ENCODE data around the gene ENTHD1. TPM values are rescaled to one million over a fixed set of nuclear protein-coding genes. Genes with fewer than 3 reads are reported as not detected.

The ENTHD1 gene
- total and polyA plus RNA-seq, 2 of the 4 experiments (the other 2 are of a cell fraction) = not detected

DNA sequence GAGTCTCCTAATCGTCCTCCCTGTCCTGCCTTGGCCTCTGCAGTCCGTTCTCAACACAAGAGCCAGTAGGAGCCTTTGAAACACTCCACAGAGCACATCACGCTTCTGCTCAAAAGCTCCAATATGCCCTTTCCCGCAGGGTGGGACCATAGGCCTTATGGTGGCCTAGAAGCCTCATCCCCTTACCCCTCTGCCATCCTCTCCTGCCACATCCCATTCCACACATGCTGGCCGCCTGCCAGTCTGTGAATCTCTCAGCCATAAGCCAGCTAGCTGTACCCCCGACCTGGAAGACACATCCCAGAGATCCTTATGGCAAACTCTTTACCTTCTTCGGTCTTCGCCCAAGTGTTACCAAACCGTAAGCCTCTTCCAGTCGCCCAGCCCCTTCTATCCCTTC, 157.8 kb downstream of the ENTHD1 start:
- H3K23ac ChIP-seq (ENCODE audit: low read depth, low read length) = no peak overlapping the region
- BruUV-seq (replicated peaks) = no TSS peak
- no peak overlapping the region for H2BK5ac ChIP-seq (ENCODE audit: low read depth, low read length, poor library complexity, severe bottlenecking)
- ATAC-seq (ENCODE audit: low read depth) (no peak), DNase-seq (no peak)
- peaks cover 3% of the 10 kb centered on the region; the same call in 1 of the 2 replicates for H3K9me1 ChIP-seq (ENCODE audit: insufficient read depth, low read length)
- intact Hi-C loops (cut with micrococcal nuclease) = no loop called here
- no peak overlapping the region for H3K27ac ChIP-seq (ENCODE audit: insufficient read depth, low read length)
- ChIA-PET CTCF (no interaction called here), POLR2A (ENCODE audit: unreplicated experiment) (no interaction called here)
- H3K4me1 ChIP-seq (ENCODE audit: control insufficient read depth, insufficient read depth, low read length) = no peaks in the 10 kb centered on the region; the same call in 1 of the 2 replicates
- TF ChIP-seq MXI1 (IDR thresholded peaks at IDR 0.05; ENCODE audit: borderline replicate concordance, low read depth, low read length) = no peak
- no peak for TF ChIP-seq MAZ (IDR thresholded peaks at IDR 0.05; ENCODE audit: borderline replicate concordance, low read depth, low read length)
- TF ChIP-seq NFE2L2 (IDR thresholded peaks at IDR 0.05; ENCODE audit: low read depth, low read length) = no peak
- no peak overlapping the region for H3K14ac ChIP-seq (replicated peaks; ENCODE audit: low read depth, low read length)
- no peak overlapping the region for H3K56ac ChIP-seq (ENCODE audit: extremely low read depth, insufficient read depth, low read length)
- no peak overlapping the region for H3K18ac ChIP-seq (ENCODE audit: low read depth, low read length)
- H3K4me2 ChIP-seq (ENCODE audit: low read depth, low read length) = no peak overlapping the region
- H4K5ac ChIP-seq (ENCODE audit: low read depth, low read length) = no peak overlapping the region
- no peak overlapping the region for H2BK120ac ChIP-seq (ENCODE audit: low read depth, low read length)
- no peaks in the 10 kb centered on the region for H4K20me1 ChIP-seq (ENCODE audit: insufficient read depth, low read length)
- dilution Hi-C loops (cut with HindIII; ENCODE audit: low sequenced_read_pairs, unreplicated experiment) = no loop called here
- H3K9ac ChIP-seq (ENCODE audit: low read depth, low read length) = no peak overlapping the region
- in situ Hi-C loops (cut with MboI; ENCODE audit: low sequenced_read_pairs) = no loop called here
- no peaks in the 10 kb centered on the region for H3K36me3 ChIP-seq (ENCODE audit: control insufficient read depth, insufficient read depth, low read length)
- no peak overlapping the region for H2BK20ac ChIP-seq (ENCODE audit: low read depth, low read length)
- WGBS, 2 experiments (ENCODE audit: extremely low coverage in 2 of 2, insufficient read length in 1 of 2) = 54% methylated on average over 4 of the region's 10 CpGs; no CpG with 5 or more reads in 1 of the 2 experiments
- H2BK15ac ChIP-seq (ENCODE audit: low read depth, low read length) = no peak overlapping the region
- H2AK5ac ChIP-seq (ENCODE audit: low read depth, low read length) = no peak overlapping the region; the same call in 1 of the 2 replicates
- H3K4ac ChIP-seq (ENCODE audit: low read depth, low read length) = no peak overlapping the region
- no peak overlapping the region for H2AK9ac ChIP-seq (replicated peaks; ENCODE audit: low read depth, low read length, poor library complexity)
- no peak overlapping the region for H4K8ac ChIP-seq (ENCODE audit: low read depth in 2 of 2, low read length in 2 of 2)
- no peak overlapping the region for H3K4me3 ChIP-seq (ENCODE audit: insufficient read depth, low read depth, low read length)
- no peaks in the 10 kb centered on the region for H3K79me1 ChIP-seq (ENCODE audit: low read depth in 1 of 2, low read length in 2 of 2)
- no peaks in the 10 kb centered on the region for H3K9me3 ChIP-seq (ENCODE audit: control insufficient read depth, insufficient read depth, low read length)
- peaks cover 35% of the 10 kb centered on the region for H3K27me3 ChIP-seq (ENCODE audit: control insufficient read depth, insufficient read depth, low read length)
- no peak overlapping the region for H4K91ac ChIP-seq (ENCODE audit: insufficient read depth, low read depth, low read length)
- no peak overlapping the region for H2AFZ ChIP-seq (replicated peaks; ENCODE audit: low read length, poor library complexity)
